ENCODE data around the gene TOR1A. TPM values are rescaled to one million over a fixed set of nuclear protein-coding genes. Genes with fewer than 3 reads are reported as not detected.

The TOR1A gene
- total and polyA plus RNA-seq, 12 donors: 10.9 to 19.8 (median 13.3) TPM

- no peaks in the 10 kb centered on the region for H3K9me3 ChIP-seq
- no peak for TF ChIP-seq CTCF (IDR thresholded peaks at IDR 0.05)
- peaks cover 0 to 36% (median 0%) of the 10 kb centered on the region in 9 donors for H3K4me1 ChIP-seq
- peak overlapping the region in 1 of 10 donors; percentile 85 for H3K27ac ChIP-seq
- no peak overlapping the region for H3K4me3 ChIP-seq
- H3K27me3 ChIP-seq: no peaks in the 10 kb centered on the region
- ATAC-seq (peak in 7 of 8 donors; percentile 27 to 64 (median 35)), DNase-seq (no peak)
- intact Hi-C loops (cut with DNase I): no loop called here
- peaks cover 0 to 57% (median 5%) of the 10 kb centered on the region in 9 donors for H3K36me3 ChIP-seq
- 90 to 93% methylated on average over 28 of the region's 28 CpGs for WGBS, 2 donors
Measured at GRCh38 chr9:129868872-129869486, 45.0 kb upstream of the TOR1A start.

DNA sequence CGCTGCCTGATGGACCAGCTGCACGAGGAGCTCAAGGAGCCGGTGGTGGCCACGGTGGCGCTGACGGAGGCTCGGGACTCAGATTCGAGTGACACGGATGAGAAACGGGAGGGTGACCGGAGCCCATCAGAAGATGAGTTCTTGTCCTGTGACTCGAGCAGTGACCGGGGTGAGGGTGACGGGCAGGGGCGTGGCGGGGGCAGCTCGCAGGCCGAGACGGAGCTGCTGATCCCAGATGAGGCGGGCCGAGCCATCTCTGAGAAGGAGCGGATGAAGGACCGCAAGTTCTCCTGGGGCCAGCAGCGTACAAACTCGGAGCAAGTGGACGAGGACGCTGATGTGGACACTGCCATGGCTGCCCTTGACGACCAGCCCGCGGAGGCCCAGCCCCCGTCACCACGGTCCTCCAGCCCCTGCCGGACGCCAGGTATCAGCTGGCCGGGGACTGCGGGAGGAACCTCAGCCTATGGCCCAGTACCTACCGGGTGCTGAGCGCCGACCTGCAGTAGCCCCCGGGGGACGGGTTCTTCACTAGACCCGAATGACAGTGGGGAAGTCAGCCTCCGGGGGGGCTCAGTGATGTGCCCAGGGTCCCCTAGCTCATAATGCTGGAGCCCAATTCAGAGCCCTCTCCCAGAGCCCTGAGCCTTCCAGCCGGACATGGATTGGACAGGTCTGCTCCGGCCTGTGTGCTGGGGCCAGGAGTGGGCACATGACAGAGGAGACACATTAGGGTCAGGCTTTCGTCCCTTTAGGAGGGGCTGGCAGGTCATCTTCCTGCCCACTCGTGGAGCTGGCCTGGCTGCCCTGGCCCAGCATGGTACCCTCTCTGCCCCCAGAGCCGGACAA lies 44.3 kb upstream of the TOR1A start:
- Histone ChIP-seq H3K4me1 (peaks cover 0 to 39% (median 0%) of the 10 kb centered on the region in 9 donors), H3K27ac (peak overlapping the region in 1 of 10 donors; percentile 85), H3K4me3 (no peak overlapping the region), H3K27me3 (no peaks in the 10 kb centered on the region), H3K9me3 (no peaks in the 10 kb centered on the region), H3K36me3 (peaks cover 0 to 63% (median 9%) of the 10 kb centered on the region in 9 donors)
- peak in 3 of 8 donors; percentile 4 to 42 (median 15) for ATAC-seq
- DNase-seq: no peak
- intact Hi-C loops (cut with DNase I): no loop called here
- no peak for TF ChIP-seq CTCF (IDR thresholded peaks at IDR 0.05)
- 88 to 89% methylated on average over 48 of the region's 48 CpGs for WGBS, 2 donors

DNA sequence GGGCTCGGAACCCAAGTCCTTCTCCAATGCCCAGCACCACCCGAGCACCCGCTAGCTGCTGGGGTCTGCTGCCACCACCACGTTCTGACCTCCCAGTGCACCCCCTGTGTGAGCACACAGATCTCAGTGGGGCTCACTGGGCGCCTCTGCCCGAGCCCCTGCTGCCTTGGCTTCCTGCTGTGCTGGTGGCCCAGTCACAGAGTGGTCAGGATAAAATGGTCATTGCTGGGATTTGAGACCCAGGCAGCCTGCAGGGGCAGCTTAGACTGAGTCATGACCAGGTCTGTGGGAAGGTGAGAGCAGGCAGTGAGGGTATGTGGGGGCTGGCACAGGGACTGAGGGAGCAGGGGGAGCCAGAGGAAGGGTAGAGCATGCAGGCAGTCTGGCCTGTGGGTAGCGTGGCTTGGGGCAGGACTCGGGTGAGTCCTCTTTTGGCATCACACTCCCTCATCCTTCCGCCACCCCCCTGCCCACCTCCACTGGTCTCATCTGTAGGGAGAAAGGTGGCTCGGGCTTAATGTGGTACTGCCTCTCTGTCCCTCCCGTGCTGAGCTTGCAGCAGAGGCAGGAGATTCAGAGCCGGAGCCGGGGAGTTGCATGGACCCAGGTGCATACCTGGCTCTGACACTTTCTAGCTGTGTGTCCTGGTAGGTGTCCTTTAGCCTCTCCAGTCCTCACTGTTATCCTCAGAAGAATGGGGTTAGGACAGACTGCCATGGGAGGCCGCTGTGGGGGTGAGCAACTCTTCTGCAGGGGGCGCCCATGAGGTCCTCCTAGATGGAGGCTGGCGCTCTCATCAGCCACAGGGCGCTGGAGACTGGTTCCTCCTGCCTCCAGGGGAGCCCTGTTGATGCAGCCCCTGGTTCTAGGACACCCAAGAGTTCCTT lies 43.4 kb upstream of the TOR1A start:
- ATAC-seq (peak in 1 of 8 donors; percentile 23), DNase-seq (no peak)
- WGBS, 2 donors: 81 to 86% methylated on average over 17 of the region's 17 CpGs
- Histone ChIP-seq H3K36me3 (peaks cover 0 to 72% (median 13%) of the 10 kb centered on the region in 9 donors), H3K27me3 (no peaks in the 10 kb centered on the region), H3K27ac (peak overlapping the region in 1 of 10 donors; percentile 44), H3K4me1 (peaks cover 0 to 48% (median 0%) of the 10 kb centered on the region in 9 donors), H3K4me3 (no peak overlapping the region), H3K9me3 (no peaks in the 10 kb centered on the region)
- no peak for TF ChIP-seq CTCF (IDR thresholded peaks at IDR 0.05)
- intact Hi-C loops (cut with DNase I): no loop called here

Data from heart right ventricle (tissue), 16 donors.